ENCODE results near the gene OXER1.

Gene OXER1

GRCh38 chr2:42793334-42794270 is 29.7 kb upstream of the OXER1 start:
- no peak for DNase-seq

- no peak for DNase-seq
Measured at GRCh38 chr2:42792583-42793333, 28.8 kb upstream of the OXER1 start, which contains the start of gene HAAO. TSS of gene HAAO (minus strand) at chr2:42792583. CDS start at chr2:42792536, 47 bp downstream.

GRCh38 chr2:42792087-42792582 is 28.2 kb upstream of the OXER1 start:
- no peak for DNase-seq

- DNase-seq: no peak
Measured at GRCh38 chr2:42791606-42792005, 27.7 kb upstream of the OXER1 start.

- DNase-seq: no peak
Measured at GRCh38 chr2:42789751-42790150, 25.8 kb upstream of the OXER1 start.

- no peak for DNase-seq
Measured at GRCh38 chr2:42788882-42789281, 24.9 kb upstream of the OXER1 start.

- DNase-seq: no peak
Measured at GRCh38 chr2:42788478-42788793, 24.5 kb upstream of the OXER1 start.

- no peak for DNase-seq
Measured at GRCh38 chr2:42787788-42788477, 24.0 kb upstream of the OXER1 start.

GRCh38 chr2:42787424-42787787 is 23.5 kb upstream of the OXER1 start:
- no peak for DNase-seq

- no peak for DNase-seq
Measured at GRCh38 chr2:42786561-42787345, 22.8 kb upstream of the OXER1 start.

GRCh38 chr2:42784204-42784880 is 20.4 kb upstream of the OXER1 start:
- no peak for DNase-seq

- no peak for DNase-seq
Measured at GRCh38 chr2:42783511-42783910, 19.6 kb upstream of the OXER1 start.

GRCh38 chr2:42781181-42781580 is 17.2 kb upstream of the OXER1 start:
- DNase-seq: no peak

- no peak for DNase-seq
Measured at GRCh38 chr2:42777883-42778805, 14.2 kb upstream of the OXER1 start.

GRCh38 chr2:42775810-42776209 is 11.9 kb upstream of the OXER1 start:
- DNase-seq: no peak

GRCh38 chr2:42775186-42775585 is 11.3 kb upstream of the OXER1 start:
- DNase-seq: no peak

GRCh38 chr2:42771546-42772153 is 7.7 kb upstream of the OXER1 start:
- DNase-seq: no peak

- DNase-seq: no peak
Measured at GRCh38 chr2:42770288-42771131, 6.6 kb upstream of the OXER1 start.

GRCh38 chr2:42769583-42770287 is 5.8 kb upstream of the OXER1 start:
- DNase-seq: no peak
